OCI-LY1 (cell line): ENCODE measurements around the gene PHF20.

Source experiments
- H2AFZ ChIP-seq: fragments of 200-600 bp; sonication (generic), shearing (Covaris generic); 2 replicates; pipeline ENCODE4 v1.6.0; 2014; ENCODE audit warnings: antibody characterized with exemption, mild to moderate bottlenecking, low read length
- H3F3A ChIP-seq: fragments of 200-600 bp; sonication (generic), shearing (Covaris generic); 2 replicates; pipeline ENCODE4 v1.6.0; 2014; ENCODE audit warnings: mild to moderate bottlenecking, antibody characterized with exemption, low read length, moderate library complexity; ENCODE audit not compliant: insufficient read depth
- H3K27ac ChIP-seq: fragments of 200-600 bp; sonication (generic); 2 replicates; pipeline ENCODE4 v1.5.1; 2014; ENCODE audit warnings: low read length, mixed run types, mild to moderate bottlenecking, low read depth; ENCODE audit not compliant: poor library complexity, severe bottlenecking
- H3K27me3 ChIP-seq: fragments of 200-600 bp; sonication (generic); 2 replicates; pipeline ENCODE4 v1.6.0; 2014; ENCODE audit warnings: antibody characterized with exemption, mild to moderate bottlenecking, low read length, moderate library complexity; ENCODE audit not compliant: insufficient read depth
- H3K36me3 ChIP-seq: fragments of 200-600 bp; sonication (generic); 2 replicates; pipeline ENCODE4 v1.6.1; 2014; ENCODE audit warnings: mild to moderate bottlenecking, antibody characterized with exemption, low read length, moderate library complexity, mixed read lengths; ENCODE audit not compliant: insufficient read depth
- H3K4me1 ChIP-seq: fragments of 200-600 bp; sonication (generic); 2 replicates; pipeline ENCODE4 v1.5.1; 2014; ENCODE audit warnings: mild to moderate bottlenecking, low read length, moderate library complexity; ENCODE audit not compliant: insufficient read depth, severe bottlenecking
- H3K4me2 ChIP-seq: fragments of 200-600 bp; sonication (generic), shearing (Covaris generic); 2 replicates; pipeline ENCODE4 v1.6.1; 2014; ENCODE audit warnings: low read length
- H3K4me3 ChIP-seq: fragments of 200-600 bp; sonication (generic); 2 replicates; pipeline ENCODE4 v1.5.1; 2014; ENCODE audit warnings: low read length, low read depth, mild to moderate bottlenecking, mixed read lengths; ENCODE audit not compliant: poor library complexity, severe bottlenecking
- H3K79me2 ChIP-seq: fragments of 200-600 bp; shearing (Covaris generic); 2 replicates; pipeline ENCODE4 v1.6.1; 2016; ENCODE audit warnings: mixed run types, low read length, mixed read lengths; ENCODE audit not compliant: insufficient read depth
- H3K9ac ChIP-seq: fragments of 200-600 bp; sonication (generic), shearing (Covaris generic); 2 replicates; pipeline ENCODE4 v1.6.1; 2014; ENCODE audit warnings: mild to moderate bottlenecking, low read length, mixed read lengths
- H3K9me2 ChIP-seq: fragments of 200-600 bp; sonication (generic), shearing (Covaris generic); 2 replicates; pipeline ENCODE4 v1.6.1; 2014; ENCODE audit warnings: low read depth, mild to moderate bottlenecking, low read length, mixed read lengths
- H3K9me3 ChIP-seq: fragments of 200-600 bp; shearing (Covaris generic); 2 replicates; pipeline ENCODE4 v1.6.1; 2014; ENCODE audit warnings: low read length, mixed read lengths
- H4K20me1 ChIP-seq: fragments of 200-600 bp; sonication (generic), shearing (Covaris generic); 2 replicates; pipeline ENCODE4 v1.6.0; 2016; ENCODE audit warnings: mild to moderate bottlenecking, low read length; ENCODE audit not compliant: insufficient read depth
- CTCF ChIP-seq: fragments of 200-600 bp; sonication (generic), shearing (Covaris generic); IDR thresholded peaks from 2 replicates; pipeline ENCODE4 v1.5.1; 2017; ENCODE audit warnings: mild to moderate bottlenecking, antibody characterized with exemption, low read length, moderate library complexity, mixed read lengths
- EZH2 ChIP-seq: fragments of 200-600 bp; sonication (generic), shearing (Covaris generic); IDR thresholded peaks from 2 replicates; pipeline ENCODE4 v1.8.0; 2017; ENCODE audit warnings: borderline replicate concordance, mixed run types, mild to moderate bottlenecking, antibody characterized with exemption, low read length, moderate library complexity, mixed read lengths

The PHF20 gene

GRCh38 chr20:35984382-35984781, 212.6 kb downstream of the PHF20 start:
- no peaks in the 10 kb centered on the region for H3K9me2 ChIP-seq
- no peaks in the 10 kb centered on the region for H4K20me1 ChIP-seq
- no peaks in the 10 kb centered on the region for H3K27me3 ChIP-seq
- H3K4me2 ChIP-seq: no peak overlapping the region
- TF ChIP-seq CTCF: no peak
- TF ChIP-seq EZH2: no peak
- H3K4me3 ChIP-seq: no peak overlapping the region
- no peaks in the 10 kb centered on the region for H3K9me3 ChIP-seq
- no peaks in the 10 kb centered on the region for H3K36me3 ChIP-seq
- H3F3A ChIP-seq: no peaks in the 10 kb centered on the region
- no peak overlapping the region for H3K27ac ChIP-seq
- H3K79me2 ChIP-seq: no peaks in the 10 kb centered on the region
- no peak overlapping the region for H3K9ac ChIP-seq
- no peaks in the 10 kb centered on the region for H3K4me1 ChIP-seq
- H2AFZ ChIP-seq: no peak overlapping the region

- H3K79me2 ChIP-seq: no peaks in the 10 kb centered on the region
- H3K9ac ChIP-seq: no peak overlapping the region
- H3K4me2 ChIP-seq: no peak overlapping the region
- no peak overlapping the region for H2AFZ ChIP-seq
- no peaks in the 10 kb centered on the region for H3K4me1 ChIP-seq
- no peaks in the 10 kb centered on the region for H3K9me3 ChIP-seq
- H3K27ac ChIP-seq: no peak overlapping the region
- no peaks in the 10 kb centered on the region for H3K36me3 ChIP-seq
- H3K27me3 ChIP-seq: no peaks in the 10 kb centered on the region
- no peak overlapping the region for H3K4me3 ChIP-seq
- H4K20me1 ChIP-seq: no peaks in the 10 kb centered on the region
- H3K9me2 ChIP-seq: no peaks in the 10 kb centered on the region
- H3F3A ChIP-seq: no peaks in the 10 kb centered on the region
- TF ChIP-seq EZH2 (no peak), CTCF (no peak)
These were observed 214.0 kb downstream of the PHF20 start for GRCh38 chr20:35985806-35986205.

- Histone ChIP-seq H3K4me1 (no peaks in the 10 kb centered on the region), H3K79me2 (no peaks in the 10 kb centered on the region), H2AFZ (no peak overlapping the region), H3K9me3 (no peaks in the 10 kb centered on the region), H3K4me3 (no peak overlapping the region), H3K27me3 (no peaks in the 10 kb centered on the region), H3F3A (no peaks in the 10 kb centered on the region), H3K36me3 (no peaks in the 10 kb centered on the region), H3K9me2 (no peaks in the 10 kb centered on the region), H3K9ac (no peak overlapping the region), H4K20me1 (no peaks in the 10 kb centered on the region), H3K4me2 (no peak overlapping the region), H3K27ac (no peak overlapping the region)
- TF ChIP-seq CTCF (no peak), EZH2 (no peak)
These were observed 217.2 kb downstream of the PHF20 start for GRCh38 chr20:35988910-35989463.
